ENCODE data around the gene PTPRN2. TPM values are rescaled to one million over a fixed set of nuclear protein-coding genes. Genes with fewer than 3 reads are reported as not detected.

The PTPRN2 gene
- total and polyA plus RNA-seq, 2 of the 13 experiments (the other 11 are each of a cell fraction or from before 2014, with no cell fraction given) = 2.5 to 24.2 TPM

GRCh38 chr7:158076656-158077055 lies 511.0 kb downstream of the PTPRN2 start:
- in situ Hi-C loops (cut with HindIII; ENCODE audit: extremely low pct_ligation_motif_present, low pct_unique_long_range_greater_than_20kb) = no loop called here
- CTCF ChIA-PET (ENCODE audit: low intra/inter-chr PET ratio, low total read pairs) = no interaction called here
- 82% methylated on average over 12 of the region's 12 CpGs for WGBS (ENCODE audit: low lambda C conversion rate)
- Histone ChIP-seq H3K4me2 (ENCODE audit: low read depth, low read length) (no peak overlapping the region), H3K36me3 (replicated peaks in 1 of 2; ENCODE audit: control insufficient read depth in 1 of 2, insufficient read depth in 2 of 2, low read length in 2 of 2) (no peaks in the 10 kb centered on the region; a peak in 1 of 5 replicates), H3K9me3 (ENCODE audit: low read length) (no peaks in the 10 kb centered on the region), H3K27ac (ENCODE audit: extremely low read length, insufficient read depth, low read length) (no peak overlapping the region), H4K20me1 (ENCODE audit: insufficient read depth, low read length) (no peaks in the 10 kb centered on the region), H2AFZ (ENCODE audit: low read length) (no peak overlapping the region), H3K79me2 (ENCODE audit: insufficient read depth, low read length) (no peaks in the 10 kb centered on the region), H3K4me3 (replicated peaks in 1 of 3; ENCODE audit: insufficient read depth in 1 of 3, low read depth in 2 of 3, low read length in 3 of 3) (no peak overlapping the region), H3K27me3 (ENCODE audit: control insufficient read depth in 1 of 2, insufficient read depth in 2 of 2, low read length in 2 of 2) (no peaks in the 10 kb centered on the region), H3K9ac (ENCODE audit: insufficient read depth, low read depth, low read length) (no peak overlapping the region), H3K4me1 (ENCODE audit: insufficient read depth, low read length) (no peaks in the 10 kb centered on the region)
- POLR2A ChIA-PET = no interaction called here
- no peak for FAIRE-seq
- intact Hi-C loops (cut with micrococcal nuclease; ENCODE audit: unreplicated experiment) = no loop called here
- no peak for DNase-seq (ENCODE audit: low spot score)
- no peak for TF ChIP-seq NFE2L2 (IDR thresholded peaks at IDR 0.05; ENCODE audit: low read length)
- no peak for TF ChIP-seq ZKSCAN8 (CRISPR knock-in tag; IDR thresholded peaks at IDR 0.05; ENCODE audit: borderline replicate concordance)
- TF ChIP-seq, protein P1, sequence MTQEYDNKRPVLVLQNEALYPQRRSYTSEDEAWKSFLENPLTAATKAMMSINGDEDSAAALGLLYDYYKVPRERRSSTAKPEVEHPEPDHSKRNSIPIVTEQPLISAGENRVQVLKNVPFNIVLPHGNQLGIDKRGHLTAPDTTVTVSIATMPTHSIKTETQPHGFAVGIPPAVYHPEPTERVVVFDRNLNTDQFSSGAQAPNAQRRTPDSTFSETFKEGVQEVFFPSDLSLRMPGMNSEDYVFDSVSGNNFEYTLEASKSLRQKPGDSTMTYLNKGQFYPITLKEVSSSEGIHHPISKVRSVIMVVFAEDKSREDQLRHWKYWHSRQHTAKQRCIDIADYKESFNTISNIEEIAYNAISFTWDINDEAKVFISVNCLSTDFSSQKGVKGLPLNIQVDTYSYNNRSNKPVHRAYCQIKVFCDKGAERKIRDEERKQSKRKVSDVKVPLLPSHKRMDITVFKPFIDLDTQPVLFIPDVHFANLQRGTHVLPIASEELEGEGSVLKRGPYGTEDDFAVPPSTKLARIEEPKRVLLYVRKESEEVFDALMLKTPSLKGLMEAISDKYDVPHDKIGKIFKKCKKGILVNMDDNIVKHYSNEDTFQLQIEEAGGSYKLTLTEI (CRISPR knock-in tag; conservative IDR thresholded peaks at IDR 0.05) = no peak
- TF ChIP-seq SMYD3 (CRISPR knock-in tag; IDR thresholded peaks at IDR 0.05) = no peak
- BruUV-seq (replicated peaks) = no TSS peak
- ATAC-seq = no peak

DNA sequence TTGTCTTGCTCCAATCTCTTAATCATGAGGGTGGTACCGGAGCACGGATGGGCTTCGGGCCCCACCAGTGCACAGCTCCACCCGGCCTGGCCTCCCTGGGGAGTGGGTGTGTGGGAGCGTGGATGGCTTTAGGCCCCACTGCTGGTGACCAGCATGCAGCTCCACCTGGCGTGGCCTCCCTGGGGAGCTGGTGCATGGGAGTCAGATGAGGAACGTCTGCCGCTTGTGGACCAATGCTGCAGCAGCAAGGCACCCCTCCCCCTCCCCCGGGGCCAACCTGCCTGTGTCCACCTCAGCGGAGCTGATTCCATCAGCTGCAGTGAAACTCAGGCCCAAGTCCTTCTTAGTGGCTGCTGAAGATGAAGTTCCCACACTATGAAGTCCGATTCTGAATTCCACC lies 511.4 kb downstream of the PTPRN2 start:
- BruUV-seq (replicated peaks) = no TSS peak
- no peaks in the 10 kb centered on the region for H3K4me1 ChIP-seq (ENCODE audit: insufficient read depth, low read length)
- WGBS (ENCODE audit: low lambda C conversion rate) = 77% methylated on average over 7 of the region's 11 CpGs
- intact Hi-C loops (cut with micrococcal nuclease; ENCODE audit: unreplicated experiment) (no loop called here), in situ Hi-C loops (cut with HindIII; ENCODE audit: extremely low pct_ligation_motif_present, low pct_unique_long_range_greater_than_20kb) (no loop called here)
- no peak overlapping the region for H3K27ac ChIP-seq (ENCODE audit: extremely low read length, insufficient read depth, low read length)
- H3K9ac ChIP-seq (ENCODE audit: insufficient read depth, low read depth, low read length) = no peak overlapping the region
- DNase-seq (ENCODE audit: low spot score) (no peak), FAIRE-seq (no peak), ATAC-seq (no peak)
- H3K79me2 ChIP-seq (ENCODE audit: insufficient read depth, low read length) = no peaks in the 10 kb centered on the region
- no peak overlapping the region for H3K4me3 ChIP-seq (replicated peaks in 1 of 3; ENCODE audit: insufficient read depth in 1 of 3, low read depth in 2 of 3, low read length in 3 of 3)
- no peaks in the 10 kb centered on the region; a peak in 1 of 5 replicates for H3K36me3 ChIP-seq (replicated peaks in 1 of 2; ENCODE audit: control insufficient read depth in 1 of 2, insufficient read depth in 2 of 2, low read length in 2 of 2)
- H3K9me3 ChIP-seq (ENCODE audit: low read length) = no peaks in the 10 kb centered on the region
- no peaks in the 10 kb centered on the region for H3K27me3 ChIP-seq (ENCODE audit: control insufficient read depth in 1 of 2, insufficient read depth in 2 of 2, low read length in 2 of 2)
- POLR2A ChIA-PET = no interaction called here
- H2AFZ ChIP-seq (ENCODE audit: low read length) = no peak overlapping the region
- H3K4me2 ChIP-seq (ENCODE audit: low read depth, low read length) = no peak overlapping the region
- no peaks in the 10 kb centered on the region for H4K20me1 ChIP-seq (ENCODE audit: insufficient read depth, low read length)
- CTCF ChIA-PET (ENCODE audit: low intra/inter-chr PET ratio, low total read pairs) = no interaction called here
- TF ChIP-seq MED1 (CRISPR knock-in tag; IDR thresholded peaks at IDR 0.05) (no peak), ZNF841 (CRISPR knock-in tag; IDR thresholded peaks at IDR 0.05; ENCODE audit: borderline replicate concordance) (no peak), ZNF260 (CRISPR knock-in tag; IDR thresholded peaks at IDR 0.05; ENCODE audit: borderline replicate concordance, low read depth) (no peak), ZNF567 (CRISPR knock-in tag; IDR thresholded peaks at IDR 0.05; ENCODE audit: borderline replicate concordance) (no peak), PHF21A (CRISPR knock-in tag; IDR thresholded peaks at IDR 0.05) (no peak), NPAS2 (CRISPR knock-in tag; IDR thresholded peaks at IDR 0.05; ENCODE audit: borderline replicate concordance) (no peak), TRIM22 (IDR thresholded peaks at IDR 0.05) (no peak), TEAD2 (CRISPR knock-in tag; IDR thresholded peaks at IDR 0.05) (no peak)
- TF ChIP-seq, protein P2, sequence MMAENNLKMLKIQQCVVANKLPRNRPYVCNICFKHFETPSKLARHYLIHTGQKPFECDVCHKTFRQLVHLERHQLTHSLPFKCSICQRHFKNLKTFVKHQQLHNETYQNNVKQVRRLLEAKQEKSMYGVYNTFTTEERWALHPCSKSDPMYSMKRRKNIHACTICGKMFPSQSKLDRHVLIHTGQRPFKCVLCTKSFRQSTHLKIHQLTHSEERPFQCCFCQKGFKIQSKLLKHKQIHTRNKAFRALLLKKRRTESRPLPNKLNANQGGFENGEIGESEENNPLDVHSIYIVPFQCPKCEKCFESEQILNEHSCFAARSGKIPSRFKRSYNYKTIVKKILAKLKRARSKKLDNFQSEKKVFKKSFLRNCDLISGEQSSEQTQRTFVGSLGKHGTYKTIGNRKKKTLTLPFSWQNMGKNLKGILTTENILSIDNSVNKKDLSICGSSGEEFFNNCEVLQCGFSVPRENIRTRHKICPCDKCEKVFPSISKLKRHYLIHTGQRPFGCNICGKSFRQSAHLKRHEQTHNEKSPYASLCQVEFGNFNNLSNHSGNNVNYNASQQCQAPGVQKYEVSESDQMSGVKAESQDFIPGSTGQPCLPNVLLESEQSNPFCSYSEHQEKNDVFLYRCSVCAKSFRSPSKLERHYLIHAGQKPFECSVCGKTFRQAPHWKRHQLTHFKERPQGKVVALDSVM (CRISPR knock-in tag; IDR thresholded peaks at IDR 0.05) = no peak
- TF ChIP-seq, protein P3, sequence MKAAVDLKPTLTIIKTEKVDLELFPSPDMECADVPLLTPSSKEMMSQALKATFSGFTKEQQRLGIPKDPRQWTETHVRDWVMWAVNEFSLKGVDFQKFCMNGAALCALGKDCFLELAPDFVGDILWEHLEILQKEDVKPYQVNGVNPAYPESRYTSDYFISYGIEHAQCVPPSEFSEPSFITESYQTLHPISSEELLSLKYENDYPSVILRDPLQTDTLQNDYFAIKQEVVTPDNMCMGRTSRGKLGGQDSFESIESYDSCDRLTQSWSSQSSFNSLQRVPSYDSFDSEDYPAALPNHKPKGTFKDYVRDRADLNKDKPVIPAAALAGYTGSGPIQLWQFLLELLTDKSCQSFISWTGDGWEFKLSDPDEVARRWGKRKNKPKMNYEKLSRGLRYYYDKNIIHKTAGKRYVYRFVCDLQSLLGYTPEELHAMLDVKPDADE (CRISPR knock-in tag; IDR thresholded peaks at IDR 0.05) = no peak
